ENCODE results near the gene SERF1B.
"Not testable (repeated sequence)": the region's sequence is repeated elsewhere in the genome, so short reads cannot be mapped to it uniquely, and the experiment has no call there.

The SERF1B gene
- long read RNA-seq, donor 1, transcript SERF1B-207 (3 exons, 433 nt), result minor isoform, 6 of 36 reads
- long read RNA-seq, donor 1, transcript SERF1B-202 (3 exons, 703 nt), result major isoform, 25 of 36 reads
- long read RNA-seq, donor 1, partial matches to known transcripts, result 0 of 36 reads
- long read RNA-seq, donor 1, other reads (novel, unspliced or antisense), result 0 of 36 reads
- long read RNA-seq, donor 2, transcript SERF1B-202 (3 exons, 703 nt), result major isoform, 15 of 30 reads
- long read RNA-seq, donor 2, partial matches to known transcripts, result 10 of 30 reads
- long read RNA-seq, donor 2, other reads (novel, unspliced or antisense), result 0 of 30 reads
- long read RNA-seq, donor 3, transcript SERF1B-202 (3 exons, 703 nt), result major isoform, 10 of 15 reads
- long read RNA-seq, donor 3, partial matches to known transcripts, result 0 of 15 reads
- long read RNA-seq, donor 3, other reads (novel, unspliced or antisense), result 0 of 15 reads
- long read RNA-seq, donor 4, transcript SERF1B-202 (3 exons, 703 nt), result major isoform, 19 of 38 reads
- long read RNA-seq, donor 4, partial matches to known transcripts, result 15 of 38 reads
- long read RNA-seq, donor 4, other reads (novel, unspliced or antisense), result 0 of 38 reads
- long read RNA-seq, donor 5, transcript SERF1B-202 (3 exons, 703 nt), result major isoform, 16 of 33 reads
- long read RNA-seq, donor 5, partial matches to known transcripts, result 12 of 33 reads
- long read RNA-seq, donor 5, other reads (novel, unspliced or antisense), result 0 of 33 reads
- long read RNA-seq, donor 6, transcript SERF1B-202 (3 exons, 703 nt), result major isoform, 33 of 55 reads
- long read RNA-seq, donor 6, partial matches to known transcripts, result 18 of 55 reads
- long read RNA-seq, donor 6, other reads (novel, unspliced or antisense), result 0 of 55 reads
- long read RNA-seq, donor 7, transcript SERF1B-202 (3 exons, 703 nt), result major isoform, 23 of 62 reads
- long read RNA-seq, donor 7, transcript SERF1B-207 (3 exons, 433 nt), result minor isoform, 7 of 62 reads
- long read RNA-seq, donor 7, partial matches to known transcripts, result 21 of 62 reads
- long read RNA-seq, donor 7, other reads (novel, unspliced or antisense), result 6 of 62 reads
- long read RNA-seq, donor 8, transcript SERF1B-207 (3 exons, 433 nt), result minor isoform, 5 of 29 reads
- long read RNA-seq, donor 8, transcript SERF1B-202 (3 exons, 703 nt), result major isoform, 16 of 29 reads
- long read RNA-seq, donor 8, partial matches to known transcripts, result 5 of 29 reads
- long read RNA-seq, donor 8, other reads (novel, unspliced or antisense), result 0 of 29 reads

- DNase-seq, result not testable (repeated sequence)
Measured at GRCh38 chr5:70025106-70025844, at the start of gene SERF1B. Gene SERF1B (plus strand): TSS chr5:70025251. CDS start chr5:70025452, 201 bp downstream.

DNA sequence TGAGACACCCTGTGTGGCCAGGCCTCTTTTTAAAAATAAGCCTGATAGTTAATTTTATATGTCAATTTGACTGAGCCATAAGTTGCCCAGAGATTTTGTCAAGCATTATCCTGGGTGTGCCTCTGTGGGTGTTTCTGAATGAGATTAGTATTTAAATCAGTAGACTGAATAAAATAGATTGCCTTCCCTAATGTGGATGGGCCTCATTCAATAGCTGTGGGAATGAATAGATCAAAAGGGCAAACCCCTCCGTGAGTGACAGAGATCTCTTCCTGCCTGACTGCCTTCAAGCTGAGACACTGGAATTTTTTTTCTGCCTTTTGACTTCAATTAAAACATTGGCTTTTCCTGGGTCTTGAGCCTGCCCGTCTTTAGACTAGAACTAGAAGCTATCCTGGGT is 33.3 kb upstream of the SERF1B start:
- DNase-seq, result not testable (repeated sequence)

DNA sequence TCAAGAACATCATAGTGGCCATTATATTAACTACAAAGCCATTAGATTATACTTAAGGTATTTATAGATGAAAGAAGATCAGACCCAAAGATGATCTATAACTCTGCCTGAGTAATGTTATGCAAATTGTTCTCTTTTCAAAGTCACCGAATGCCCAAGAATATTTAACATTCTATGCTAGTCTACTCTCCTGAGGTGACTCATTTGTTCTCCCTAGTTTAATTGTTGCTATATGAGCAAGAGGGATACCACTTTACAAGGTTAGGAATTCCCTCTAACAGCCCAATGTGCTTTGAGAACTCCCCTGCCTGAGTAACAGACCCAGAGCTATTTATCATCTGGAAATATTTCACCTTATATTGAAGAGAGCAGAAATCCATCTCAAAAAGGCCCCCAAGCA is 29.5 kb upstream of the SERF1B start:
- not testable (repeated sequence) for DNase-seq

GRCh38 chr5:70020660-70021059 is 4.4 kb upstream of the SERF1B start:
- DNase-seq, result not testable (repeated sequence)

- not testable (repeated sequence) for DNase-seq
Measured at GRCh38 chr5:70025845-70026145, 744 bp downstream of the SERF1B start.

DNA sequence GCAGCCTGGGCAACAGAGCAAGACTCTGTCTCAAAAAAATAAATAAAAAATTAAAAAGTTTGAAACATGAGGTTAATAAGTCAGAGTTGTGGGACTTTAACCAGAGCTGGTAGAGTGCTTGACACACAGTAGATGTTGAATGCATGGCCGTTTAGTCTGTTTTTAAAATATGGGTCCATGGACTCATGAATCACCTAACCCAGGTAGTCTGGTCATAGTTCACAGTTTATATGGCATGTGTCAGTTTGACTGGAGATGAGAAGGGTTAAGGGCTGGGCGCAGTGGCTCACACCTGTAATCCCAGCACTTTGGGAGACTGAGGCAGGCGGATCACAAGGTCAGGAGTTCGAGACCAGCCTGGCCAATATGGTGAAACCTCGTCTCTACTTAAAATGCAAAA is 6.2 kb downstream of the SERF1B start:
- DNase-seq, result not testable (repeated sequence)

DNA sequence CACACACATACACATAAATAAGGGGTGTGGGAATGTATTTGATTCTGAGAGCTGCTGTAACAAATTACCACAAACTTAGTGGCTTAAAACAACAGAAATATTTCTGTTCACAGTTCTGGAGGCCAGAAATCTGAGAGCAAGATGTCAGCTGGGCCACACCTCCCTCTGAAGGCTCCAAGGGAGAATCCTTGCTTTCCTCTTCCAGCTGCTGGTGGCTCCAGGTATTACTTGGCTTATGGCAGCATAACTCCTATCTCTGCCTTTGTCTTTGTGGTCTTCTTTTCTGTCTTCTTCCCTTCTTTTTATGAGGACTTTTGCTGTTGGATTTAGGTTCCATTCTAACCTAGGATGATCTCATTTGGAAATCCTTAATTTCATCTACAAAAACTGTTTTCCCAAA is 16.4 kb downstream of the SERF1B start:
- DNase-seq, result not testable (repeated sequence)

DNA sequence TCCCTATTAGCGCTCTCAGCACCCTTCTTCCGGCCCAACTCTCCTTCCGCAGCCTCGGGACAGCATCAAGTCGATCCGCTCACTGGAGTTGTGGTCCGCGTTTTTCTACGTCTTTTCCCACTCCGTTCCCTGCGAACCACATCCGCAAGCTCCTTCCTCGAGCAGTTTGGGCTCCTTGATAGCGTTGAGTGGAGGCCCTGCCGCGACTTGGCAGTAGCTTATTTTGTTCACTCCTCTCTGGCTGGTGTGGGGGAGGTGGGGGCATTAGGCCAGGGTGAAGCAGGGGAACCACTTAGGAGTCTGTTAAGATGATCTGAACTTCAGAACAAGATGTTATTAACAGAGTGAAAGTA is 24.7 kb downstream of the SERF1B start:
- not testable (repeated sequence) for DNase-seq

DNA sequence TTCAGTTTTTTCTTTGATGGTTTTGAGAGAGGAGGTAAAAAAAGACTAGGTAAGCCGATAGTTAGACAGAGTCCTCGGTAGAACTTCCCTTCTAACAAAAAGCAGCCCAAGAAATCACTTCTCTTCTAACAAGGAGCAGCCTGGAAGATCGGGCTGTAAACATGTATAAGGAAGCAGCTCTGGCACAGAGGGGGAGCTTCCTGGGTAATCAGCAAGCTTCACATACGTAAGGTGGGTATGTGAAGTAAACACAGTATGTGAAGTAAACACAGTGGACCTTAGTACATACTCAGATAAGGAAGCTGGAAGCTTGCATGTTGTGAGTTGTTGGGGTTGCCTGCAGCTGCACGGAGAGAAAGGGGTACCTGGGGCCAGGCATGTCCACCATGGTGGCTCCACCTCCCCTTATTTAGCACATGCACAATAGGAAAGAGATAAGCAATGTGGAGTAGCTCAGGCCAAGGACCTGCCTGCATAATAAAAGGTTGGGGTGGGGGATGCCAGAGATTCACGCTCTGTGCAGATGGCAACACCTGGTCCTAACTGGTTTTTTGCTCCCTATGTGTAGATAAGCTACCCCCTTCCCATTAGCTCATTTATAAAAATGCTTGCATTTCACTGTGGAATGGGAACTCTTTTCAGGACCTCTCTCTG is 31.4 kb downstream of the SERF1B start:
- DNase-seq, result not testable (repeated sequence)

- DNase-seq, result not testable (repeated sequence)
Measured at GRCh38 chr5:70057140-70057539, 32.1 kb downstream of the SERF1B start.

DNA sequence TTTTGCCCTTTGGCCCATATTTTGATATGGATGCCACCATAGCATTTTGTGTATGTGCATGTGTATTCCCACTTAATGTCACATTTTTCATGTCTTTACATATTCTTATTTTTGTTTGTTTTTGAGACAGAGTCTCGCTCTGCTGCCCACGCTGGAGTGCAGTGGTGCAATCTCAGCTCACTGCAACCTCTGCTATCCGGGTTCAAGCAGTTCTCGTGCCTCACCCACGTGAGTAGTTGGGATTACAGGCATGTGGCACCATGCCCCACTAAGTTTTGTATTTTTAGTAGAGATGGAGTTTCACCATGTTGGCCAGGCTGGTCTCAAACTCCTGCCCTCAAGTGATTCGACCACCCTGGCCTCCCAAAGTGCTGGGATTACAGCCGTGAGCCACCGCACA is 52.6 kb downstream of the SERF1B start:
- not testable (repeated sequence) for DNase-seq

DNA sequence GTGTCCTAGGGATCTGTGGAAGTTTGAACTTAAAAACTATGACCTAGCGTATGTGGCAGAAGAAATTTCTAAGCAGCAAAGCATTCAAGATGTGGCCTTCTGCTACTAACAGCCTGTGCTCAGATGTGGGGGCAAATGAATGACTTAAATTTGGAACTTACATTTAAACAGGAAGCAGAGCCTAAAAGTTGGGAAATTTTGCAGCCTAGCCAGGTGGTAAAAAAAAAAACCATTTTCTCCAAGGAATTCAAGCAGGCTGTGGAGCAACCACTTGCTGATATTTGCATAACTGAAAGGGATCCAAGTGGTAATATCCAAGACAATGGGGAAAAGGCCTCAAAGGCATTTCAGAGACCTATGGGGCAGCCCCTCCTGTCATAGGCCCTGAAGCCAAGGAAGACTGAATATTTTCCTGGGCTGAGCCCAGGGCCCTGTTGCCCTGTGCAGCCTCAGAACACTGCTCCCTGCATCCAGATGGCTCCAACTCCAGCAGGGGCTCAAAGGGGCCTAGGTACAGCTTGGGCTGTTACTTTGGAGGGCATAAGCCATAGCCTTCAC is 63.9 kb downstream of the SERF1B start:
- DNase-seq, result not testable (repeated sequence)

DNA sequence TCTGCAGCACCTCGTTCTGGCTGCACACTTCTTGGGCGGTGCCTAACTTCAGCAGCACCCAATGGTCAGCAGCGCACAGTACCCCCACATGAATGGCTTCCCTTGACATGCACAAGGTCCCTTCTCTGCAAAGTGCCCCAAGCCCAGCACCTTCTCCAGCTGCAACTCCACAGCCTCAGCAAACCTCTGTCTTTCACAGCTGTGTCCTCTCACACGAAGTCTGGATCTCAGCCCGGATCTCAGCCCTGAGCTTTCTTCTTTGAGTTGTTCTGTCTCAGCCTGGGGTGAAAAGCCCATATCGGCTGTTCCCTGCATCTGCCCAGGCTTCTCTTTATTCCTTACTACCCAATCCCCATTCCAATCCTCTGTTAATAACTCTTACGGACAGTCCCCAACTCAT is 66.7 kb downstream of the SERF1B start:
- not testable (repeated sequence) for DNase-seq

Data from right kidney (tissue), 9 donors.